Kidney (tissue), 14 donors: ENCODE data around the gene ETV2. TPM values are rescaled to one million over a fixed set of nuclear protein-coding genes. Genes with fewer than 3 reads are reported as not detected.
A peak's percentile ranks its signal among the peaks of the same experiment; 100 is the strongest.

ENCODE experiments used
- DNase-seq, 5 donors: peaks; one replicate each; pipeline ENCODE4 v3.0.0-alpha.2; 2013 to 2020
- FAIRE-seq: peaks from 2 replicates; lab custom pipeline; 2012; peaks lifted over from hg19 to GRCh38; lab: Jason Lieb, UNC
- H3K27ac ChIP-seq, 2 donors: one replicate each; pipeline ENCODE4 v1.7.0; 2013; ENCODE audit warnings: low read depth in 2 of 2, low read length in 2 of 2, inconsistent platforms in 1 of 2
- H3K27me3 ChIP-seq: one replicate; pipeline ENCODE4 v1.7.1; 2013; ENCODE audit warnings: low read length, inconsistent platforms; ENCODE audit not compliant: control insufficient read depth, insufficient read depth
- H3K36me3 ChIP-seq, 3 donors: one replicate each; pipeline versions ENCODE4 v1.7.0 to v1.7.1; 2013; ENCODE audit warnings: low read length in 3 of 3, control low read depth in 1 of 3, inconsistent platforms in 1 of 3; ENCODE audit not compliant: insufficient read depth in 3 of 3, control insufficient read depth in 2 of 3
- H3K4me1 ChIP-seq, 3 donors: one replicate each; pipeline versions ENCODE4 v1.7.0 to v1.7.1; 2013; ENCODE audit warnings: low read length in 3 of 3, inconsistent platforms in 1 of 3, low read depth in 1 of 3; ENCODE audit not compliant: control insufficient read depth in 2 of 3, insufficient read depth in 2 of 3
- H3K4me3 ChIP-seq, 3 donors: one replicate each; pipeline versions ENCODE4 v1.7.0 to v1.8.1; 2013; ENCODE audit warnings: low read length in 3 of 3, control low read depth in 1 of 3, inconsistent platforms in 1 of 3
- H3K9ac ChIP-seq, 3 donors: one replicate each; pipeline versions ENCODE4 v1.7.0 to v1.7.1; 2013; ENCODE audit warnings: low read length in 3 of 3, control low read depth in 1 of 3, inconsistent platforms in 1 of 3
- H3K9me3 ChIP-seq, 3 donors: one replicate each; pipeline versions ENCODE4 v1.7.0 to v1.7.1; 2013; ENCODE audit warnings: low read length in 3 of 3, control low read depth in 1 of 3, inconsistent platforms in 1 of 3; ENCODE audit not compliant: control insufficient read depth in 2 of 3, insufficient read depth in 1 of 3
- intact Hi-C: fragments of 100-400 bp; cut with DNase I; formaldehyde crosslinking; loops from one replicate; pipeline ENCODE4 v1.11.1; 2022
- polyA plus RNA-seq: library from polyadenylated mRNA; stranded (reverse); fragments of 350-450 nt; fragmentation: Illumina TruSeq; extraction: RNeasy Lipid Tissue Mini Kit (QIAGEN cat#74804); gene quantifications from one replicate; pipeline ENCODE4 v1.2.3, GENCODE V29; 2014; ENCODE audit warnings: low read depth, low replicate concordance; ENCODE audit not compliant: insufficient read depth
- total RNA-seq: library from RNA; stranded (reverse); fragmentation: NEBNext Ultra II Directional; extraction: Animal tissue kit (Norgen Biotek cat#: 25700); gene quantifications from one replicate; pipeline ENCODE4 v1.2.1, GENCODE V29; 2021
- TF ChIP-seq, protein P1 (sequence below): IDR thresholded peaks from 3 replicates; pipeline ENCODE4 v1.5.1; 2012; ENCODE audit warnings: mild to moderate bottlenecking, moderate library complexity, borderline replicate concordance; ENCODE audit not compliant: insufficient read depth; ENCODE audit errors: extremely low read depth
- donor health status: control.
- donor health status: control.
- donor health status: control.
- donor health status: control.
- donor health status: control.
- donor health status: DM: yes; HTN: yes; CAD: no.
- donor health status: Normal renal cell carcinoma (clear cell type).

The ETV2 gene
- total and polyA plus RNA-seq, 2 donors from 2014 or later = 0.38 to 3.3 TPM

GRCh38 chr19:35612559-35613321 is 28.8 kb upstream of the ETV2 start, which contains the start of gene HAUS5:
Gene HAUS5, plus strand, starts transcription at chr19:35612735. Its CDS starts 60 bp downstream, at chr19:35612795.
- H3K9ac ChIP-seq = peak within 1 kb of the TSS; percentile 68 to 99 (median 98)
- peaks cover 0 to 12% (median 10%) of the 10 kb centered on the region in 3 donors for H3K4me1 ChIP-seq
- TF ChIP-seq, protein P1, sequence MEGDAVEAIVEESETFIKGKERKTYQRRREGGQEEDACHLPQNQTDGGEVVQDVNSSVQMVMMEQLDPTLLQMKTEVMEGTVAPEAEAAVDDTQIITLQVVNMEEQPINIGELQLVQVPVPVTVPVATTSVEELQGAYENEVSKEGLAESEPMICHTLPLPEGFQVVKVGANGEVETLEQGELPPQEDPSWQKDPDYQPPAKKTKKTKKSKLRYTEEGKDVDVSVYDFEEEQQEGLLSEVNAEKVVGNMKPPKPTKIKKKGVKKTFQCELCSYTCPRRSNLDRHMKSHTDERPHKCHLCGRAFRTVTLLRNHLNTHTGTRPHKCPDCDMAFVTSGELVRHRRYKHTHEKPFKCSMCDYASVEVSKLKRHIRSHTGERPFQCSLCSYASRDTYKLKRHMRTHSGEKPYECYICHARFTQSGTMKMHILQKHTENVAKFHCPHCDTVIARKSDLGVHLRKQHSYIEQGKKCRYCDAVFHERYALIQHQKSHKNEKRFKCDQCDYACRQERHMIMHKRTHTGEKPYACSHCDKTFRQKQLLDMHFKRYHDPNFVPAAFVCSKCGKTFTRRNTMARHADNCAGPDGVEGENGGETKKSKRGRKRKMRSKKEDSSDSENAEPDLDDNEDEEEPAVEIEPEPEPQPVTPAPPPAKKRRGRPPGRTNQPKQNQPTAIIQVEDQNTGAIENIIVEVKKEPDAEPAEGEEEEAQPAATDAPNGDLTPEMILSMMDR = peak; percentile 27
- no peaks in the 10 kb centered on the region for H3K27me3 ChIP-seq
- intact Hi-C loops = no loop called here
- FAIRE-seq = peak; percentile 89
- H3K9me3 ChIP-seq = no peaks in the 10 kb centered on the region
- H3K27ac ChIP-seq = no peak within 1 kb of the TSS
- H3K36me3 ChIP-seq = peaks cover 0 to 2% (median 0%) of the 10 kb centered on the region in 3 donors
- peak; percentile 96 to 98 (median 97) for DNase-seq
- H3K4me3 ChIP-seq = peak within 1 kb of the TSS; percentile 64 to 97 (median 89)

- Histone ChIP-seq H3K36me3 (peaks cover 0 to 2% (median 0%) of the 10 kb centered on the region in 3 donors), H3K9me3 (no peaks in the 10 kb centered on the region), H3K4me3 (no peak overlapping the region), H3K27me3 (no peaks in the 10 kb centered on the region), H3K4me1 (peaks cover 0 to 12% (median 10%) of the 10 kb centered on the region in 3 donors), H3K27ac (no peak overlapping the region), H3K9ac (no peak overlapping the region)
- intact Hi-C loops = no loop called here
- FAIRE-seq = no peak
- TF ChIP-seq, protein P1 = no peak
- no peak for DNase-seq
Measured at GRCh38 chr19:35613574-35613973, 28.0 kb upstream of the ETV2 start.

GRCh38 chr19:35615036-35615435 is 26.5 kb upstream of the ETV2 start:
- no peaks in the 10 kb centered on the region for H3K9me3 ChIP-seq
- intact Hi-C loops = no loop called here
- H3K27ac ChIP-seq = no peak overlapping the region
- no peak for FAIRE-seq
- H3K4me1 ChIP-seq = peaks cover 0 to 12% (median 10%) of the 10 kb centered on the region in 3 donors
- no peak overlapping the region for H3K9ac ChIP-seq
- DNase-seq = no peak
- TF ChIP-seq, protein P1 = no peak
- no peak overlapping the region for H3K4me3 ChIP-seq
- H3K36me3 ChIP-seq = peaks cover 0 to 2% (median 0%) of the 10 kb centered on the region in 3 donors
- no peaks in the 10 kb centered on the region for H3K27me3 ChIP-seq
